ENCODE results near the gene MRPL11. TPM values are rescaled to one million over a fixed set of nuclear protein-coding genes. Genes with fewer than 3 reads are reported as not detected.
A peak's percentile ranks its signal among the peaks of the same experiment; 100 is the strongest.

MRPL11 gene
- total RNA-seq, 2 donors from 2014 or later: 55.6 to 122 TPM

GRCh38 chr11:66469441-66469840, 30.8 kb upstream of the MRPL11 start:
- Histone ChIP-seq H3K9me3 (no peaks in the 10 kb centered on the region), H3K27me3 (no peaks in the 10 kb centered on the region), H3K36me3 (no peaks in the 10 kb centered on the region), H3K27ac (no peak overlapping the region), H3K9ac (ENCODE audit: low read depth in 2 of 2, low read length in 2 of 2) (no peak overlapping the region), H3K4me3 (no peak overlapping the region), H3K4me1 (peaks cover 12% of the 10 kb centered on the region)
- TF ChIP-seq CTCF (IDR thresholded peaks at IDR 0.05): no peak
- intact Hi-C loops (cut with DNase I): no loop called here
- DNase-seq: no peak

- H3K9ac ChIP-seq (ENCODE audit: low read depth in 2 of 2, low read length in 2 of 2): no peak overlapping the region
- H3K4me3 ChIP-seq: no peak overlapping the region
- no peak for TF ChIP-seq CTCF (IDR thresholded peaks at IDR 0.05)
- no peak for DNase-seq
- peaks cover 12% of the 10 kb centered on the region for H3K4me1 ChIP-seq
- no peak overlapping the region for H3K27ac ChIP-seq
- H3K27me3 ChIP-seq: no peaks in the 10 kb centered on the region
- intact Hi-C loops (cut with DNase I): no loop called here
- H3K36me3 ChIP-seq: no peaks in the 10 kb centered on the region
- H3K9me3 ChIP-seq: no peaks in the 10 kb centered on the region
Measured at GRCh38 chr11:66468691-66469090, 30.0 kb upstream of the MRPL11 start.

- Histone ChIP-seq H3K9ac (ENCODE audit: low read depth in 2 of 2, low read length in 2 of 2) (peak overlapping the region; percentile 59 to 62), H3K4me3 (peak overlapping the region; percentile 56), H3K36me3 (no peaks in the 10 kb centered on the region), H3K9me3 (no peaks in the 10 kb centered on the region), H3K27ac (no peak overlapping the region), H3K4me1 (peaks cover 12% of the 10 kb centered on the region), H3K27me3 (no peaks in the 10 kb centered on the region)
- TF ChIP-seq CTCF (IDR thresholded peaks at IDR 0.05): no peak
- intact Hi-C loops (cut with DNase I): no loop called here
- peak; percentile 70 for DNase-seq
Measured at GRCh38 chr11:66467756-66468155, 29.1 kb upstream of the MRPL11 start.

- no peak overlapping the region for H3K27ac ChIP-seq
Measured at GRCh38 chr11:66467034-66467659, 28.5 kb upstream of the MRPL11 start.

GRCh38 chr11:66466225-66467033, 27.8 kb upstream of the MRPL11 start, which contains the start of gene PELI3:
PELI3 (plus strand) TSS chr11:66466905; CDS start chr11:66468129, 1,224 bp downstream.
- Histone ChIP-seq H3K4me1 (peaks cover 12% of the 10 kb centered on the region), H3K9ac (ENCODE audit: low read depth in 2 of 2, low read length in 2 of 2) (peak within 1 kb of the TSS; percentile 59 to 72), H3K36me3 (no peaks in the 10 kb centered on the region), H3K27me3 (no peaks in the 10 kb centered on the region), H3K9me3 (no peaks in the 10 kb centered on the region), H3K27ac (peak within 1 kb of the TSS; percentile 34), H3K4me3 (peak within 1 kb of the TSS; percentile 56)
- DNase-seq: peak; percentile 97
- intact Hi-C loops (cut with DNase I): no loop called here
- no peak for TF ChIP-seq CTCF (IDR thresholded peaks at IDR 0.05)

More at GRCh38 chr11:66467034-66467659, 28.5 kb upstream of the MRPL11 start:
- Histone ChIP-seq H3K9ac (ENCODE audit: low read depth in 2 of 2, low read length in 2 of 2) (peak overlapping the region; percentile 59 to 62), H3K4me3 (peak overlapping the region; percentile 56), H3K36me3 (no peaks in the 10 kb centered on the region), H3K27me3 (no peaks in the 10 kb centered on the region), H3K4me1 (peaks cover 12% of the 10 kb centered on the region), H3K9me3 (no peaks in the 10 kb centered on the region)
- intact Hi-C loops (cut with DNase I): no loop called here
- peak; percentile 30 for DNase-seq
- no peak for TF ChIP-seq CTCF (IDR thresholded peaks at IDR 0.05)
